ENCODE data around the gene ATP11C.

Gene ATP11C

GRCh38 chrX:139804482-139804881 lies 128.4 kb downstream of the ATP11C start:
- Mint-ChIP-seq H3K4me3 (no peak overlapping the region), H3K27ac (no peak overlapping the region), H3K27me3 (ENCODE audit: low read depth) (no peaks in the 10 kb centered on the region), H3K4me1 (no peaks in the 10 kb centered on the region), H3K9me3 (peaks cover 8% of the 10 kb centered on the region), H3K36me3 (ENCODE audit: low read depth) (peaks cover 31% of the 10 kb centered on the region)
- TF ChIP-seq, protein P1, sequence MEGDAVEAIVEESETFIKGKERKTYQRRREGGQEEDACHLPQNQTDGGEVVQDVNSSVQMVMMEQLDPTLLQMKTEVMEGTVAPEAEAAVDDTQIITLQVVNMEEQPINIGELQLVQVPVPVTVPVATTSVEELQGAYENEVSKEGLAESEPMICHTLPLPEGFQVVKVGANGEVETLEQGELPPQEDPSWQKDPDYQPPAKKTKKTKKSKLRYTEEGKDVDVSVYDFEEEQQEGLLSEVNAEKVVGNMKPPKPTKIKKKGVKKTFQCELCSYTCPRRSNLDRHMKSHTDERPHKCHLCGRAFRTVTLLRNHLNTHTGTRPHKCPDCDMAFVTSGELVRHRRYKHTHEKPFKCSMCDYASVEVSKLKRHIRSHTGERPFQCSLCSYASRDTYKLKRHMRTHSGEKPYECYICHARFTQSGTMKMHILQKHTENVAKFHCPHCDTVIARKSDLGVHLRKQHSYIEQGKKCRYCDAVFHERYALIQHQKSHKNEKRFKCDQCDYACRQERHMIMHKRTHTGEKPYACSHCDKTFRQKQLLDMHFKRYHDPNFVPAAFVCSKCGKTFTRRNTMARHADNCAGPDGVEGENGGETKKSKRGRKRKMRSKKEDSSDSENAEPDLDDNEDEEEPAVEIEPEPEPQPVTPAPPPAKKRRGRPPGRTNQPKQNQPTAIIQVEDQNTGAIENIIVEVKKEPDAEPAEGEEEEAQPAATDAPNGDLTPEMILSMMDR (IDR thresholded peaks at IDR 0.05; ENCODE audit: unreplicated experiment in 3 of 3), result no peak

DNA sequence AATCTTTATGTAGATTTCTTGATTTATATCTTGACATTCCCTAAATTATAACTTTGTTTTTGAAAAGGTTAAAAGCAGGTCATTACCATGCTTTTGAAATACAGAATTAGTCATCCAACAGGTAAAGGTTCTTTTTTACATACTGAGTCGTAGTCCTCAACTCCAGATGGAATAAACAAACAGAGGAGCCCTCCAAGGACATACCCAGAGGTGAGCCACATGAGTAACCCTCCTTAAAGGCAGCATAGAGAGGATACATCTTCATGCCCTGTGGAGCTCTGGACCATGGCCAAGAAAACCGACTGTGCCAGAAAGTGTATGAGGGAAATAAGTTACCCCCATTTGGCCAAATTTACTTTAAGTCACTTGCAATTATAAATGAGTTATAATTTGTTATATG lies 129.6 kb downstream of the ATP11C start:
- Mint-ChIP-seq H3K4me3 (no peak overlapping the region), H3K27me3 (ENCODE audit: low read depth) (no peaks in the 10 kb centered on the region), H3K9me3 (peaks cover 6% of the 10 kb centered on the region), H3K36me3 (ENCODE audit: low read depth) (peaks cover 29% of the 10 kb centered on the region), H3K4me1 (no peaks in the 10 kb centered on the region), H3K27ac (no peak overlapping the region)
- TF ChIP-seq, protein P1 (IDR thresholded peaks at IDR 0.05; ENCODE audit: unreplicated experiment in 3 of 3), result no peak

GRCh38 chrX:139802048-139802447 lies 130.8 kb downstream of the ATP11C start:
- Mint-ChIP-seq H3K4me1 (no peaks in the 10 kb centered on the region), H3K9me3 (peaks cover 3% of the 10 kb centered on the region), H3K36me3 (ENCODE audit: low read depth) (peaks cover 25% of the 10 kb centered on the region), H3K27me3 (ENCODE audit: low read depth) (no peaks in the 10 kb centered on the region), H3K4me3 (no peak overlapping the region), H3K27ac (no peak overlapping the region)
- TF ChIP-seq, protein P1 (IDR thresholded peaks at IDR 0.05; ENCODE audit: unreplicated experiment in 3 of 3), result no peak

GRCh38 chrX:139801397-139801813 lies 131.4 kb downstream of the ATP11C start:
- Mint-ChIP-seq H3K27me3 (ENCODE audit: low read depth) (no peaks in the 10 kb centered on the region), H3K4me1 (no peaks in the 10 kb centered on the region), H3K27ac (no peak overlapping the region), H3K4me3 (no peak overlapping the region), H3K36me3 (ENCODE audit: low read depth) (peaks cover 19% of the 10 kb centered on the region), H3K9me3 (no peaks in the 10 kb centered on the region)
- TF ChIP-seq, protein P1 (IDR thresholded peaks at IDR 0.05; ENCODE audit: unreplicated experiment in 3 of 3), result no peak

DNA sequence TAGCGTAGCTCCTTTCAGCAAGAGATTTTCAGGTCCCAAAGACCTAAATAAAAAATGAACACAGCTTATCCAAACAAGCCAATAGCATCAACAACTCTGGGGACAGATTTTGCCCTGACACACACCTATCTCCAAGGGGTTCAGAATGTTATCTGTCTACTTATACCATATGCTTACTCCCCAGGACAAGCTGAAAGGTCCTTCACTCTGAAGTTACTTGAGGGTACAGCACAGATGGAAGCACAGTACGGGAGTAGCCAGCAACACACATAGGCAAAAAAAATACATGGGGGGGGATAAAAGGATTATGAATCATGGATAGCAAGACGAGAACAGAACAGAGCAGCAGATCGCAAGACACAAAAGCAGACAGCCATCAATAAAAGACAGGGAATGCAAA lies 134.2 kb downstream of the ATP11C start:
- Mint-ChIP-seq H3K36me3 (ENCODE audit: low read depth) (peaks cover 25% of the 10 kb centered on the region), H3K27ac (no peak overlapping the region), H3K27me3 (ENCODE audit: low read depth) (no peaks in the 10 kb centered on the region), H3K4me3 (no peak overlapping the region), H3K9me3 (no peaks in the 10 kb centered on the region), H3K4me1 (no peaks in the 10 kb centered on the region)
- TF ChIP-seq, protein P1 (IDR thresholded peaks at IDR 0.05; ENCODE audit: unreplicated experiment in 3 of 3), result no peak

- Mint-ChIP-seq H3K36me3 (ENCODE audit: low read depth) (peaks cover 20% of the 10 kb centered on the region), H3K4me3 (no peak overlapping the region), H3K9me3 (no peaks in the 10 kb centered on the region), H3K27ac (no peak overlapping the region), H3K4me1 (peaks cover 6% of the 10 kb centered on the region), H3K27me3 (ENCODE audit: low read depth) (no peaks in the 10 kb centered on the region)
- TF ChIP-seq, protein P1 (IDR thresholded peaks at IDR 0.05; ENCODE audit: unreplicated experiment in 3 of 3), result no peak
Measured at GRCh38 chrX:139795196-139795595, 137.7 kb downstream of the ATP11C start.
